Measurements from ENCODE around the gene KRTAP4-1. TPM values are rescaled to one million over a fixed set of nuclear protein-coding genes. Genes with fewer than 3 reads are reported as not detected.
"Not testable (repeated sequence)": the region's sequence is repeated elsewhere in the genome, so short reads cannot be mapped to it uniquely, and the experiment has no call there.

Gene KRTAP4-1
- not detected for total RNA-seq

DNA sequence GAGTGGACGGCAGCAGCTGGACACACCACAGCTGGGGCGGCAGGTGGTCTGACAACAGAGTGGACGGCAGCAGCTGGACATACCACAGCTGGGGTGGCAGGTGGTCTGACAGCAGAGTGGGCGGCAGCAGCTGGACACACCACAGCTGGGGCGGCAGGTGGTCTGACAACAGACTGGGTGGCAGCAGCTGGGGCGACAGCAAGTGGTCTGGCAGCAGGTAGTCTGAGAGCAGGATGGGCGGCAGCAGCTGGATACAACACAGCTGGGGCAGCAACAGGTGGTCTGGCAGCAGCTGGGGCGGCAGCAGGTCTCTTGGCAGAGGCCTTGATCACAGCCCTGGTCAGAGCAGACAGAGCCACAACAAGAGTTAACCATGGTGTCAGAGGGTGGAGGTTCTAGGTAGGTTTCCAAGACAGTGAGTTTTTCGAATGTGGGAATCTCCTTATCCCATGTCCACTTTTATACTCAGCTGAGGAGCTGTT lies at the start of gene KRTAP4-1:
Gene KRTAP4-1, minus strand, starts transcription at position 432 of the 482 bp plus-strand sequence. Its CDS starts 57 bp downstream, at position 375.
- ATAC-seq (no peak), DNase-seq (no peak)
- CTCF ChIA-PET, result no interaction called here
- no peaks in the 10 kb centered on the region for H3K36me3 Mint-ChIP-seq
- H3K4me1 Mint-ChIP-seq, result no peaks in the 10 kb centered on the region
- H3K9me3 Mint-ChIP-seq (ENCODE audit: low read depth), result no peaks in the 10 kb centered on the region
- H3K4me3 Mint-ChIP-seq, result no peak within 1 kb of the TSS
- no peak within 1 kb of the TSS for H3K27ac Mint-ChIP-seq
- peaks cover 7% of the 10 kb centered on the region for H3K27me3 Mint-ChIP-seq

- H3K9me3 Mint-ChIP-seq (ENCODE audit: low read depth); H3K27ac Mint-ChIP-seq; CTCF ChIA-PET; DNase-seq; H3K4me1 Mint-ChIP-seq; H3K36me3 Mint-ChIP-seq; ATAC-seq; H3K4me3 Mint-ChIP-seq: not testable (repeated sequence)
- H3K27me3 Mint-ChIP-seq, result peaks cover 34% of the 10 kb centered on the region
Measured at GRCh38 chr17:41232399-41233105, 47.8 kb upstream of the KRTAP4-1 start, which contains the start of gene KRTAP9-3. Gene KRTAP9-3, plus strand, starts transcription at chr17:41232449. Its CDS starts 53 bp downstream, at chr17:41232502.

GRCh38 chr17:41231731-41232130 lies 47.0 kb upstream of the KRTAP4-1 start:
- ATAC-seq, result no peak
- no peaks in the 10 kb centered on the region for H3K36me3 Mint-ChIP-seq
- DNase-seq, result no peak
- H3K4me1 Mint-ChIP-seq, result no peaks in the 10 kb centered on the region
- peaks cover 34% of the 10 kb centered on the region for H3K27me3 Mint-ChIP-seq
- no peak overlapping the region for H3K27ac Mint-ChIP-seq
- no peak overlapping the region for H3K4me3 Mint-ChIP-seq
- CTCF ChIA-PET, result no interaction called here
- H3K9me3 Mint-ChIP-seq (ENCODE audit: low read depth), result no peaks in the 10 kb centered on the region

- CTCF ChIA-PET, result no interaction called here
Measured at GRCh38 chr17:41230094-41230493, 45.4 kb upstream of the KRTAP4-1 start.

GRCh38 chr17:41226598-41227095 lies 41.9 kb upstream of the KRTAP4-1 start, which contains the start of gene KRTAP9-2:
Gene KRTAP9-2, plus strand, starts transcription at chr17:41226648. Its CDS starts 7 bp downstream, at chr17:41226655.
- H3K27me3 Mint-ChIP-seq, result peaks cover 20% of the 10 kb centered on the region
- H3K4me3 Mint-ChIP-seq; H3K27ac Mint-ChIP-seq; DNase-seq; H3K4me1 Mint-ChIP-seq; CTCF ChIA-PET; H3K36me3 Mint-ChIP-seq; ATAC-seq; H3K9me3 Mint-ChIP-seq (ENCODE audit: low read depth): not testable (repeated sequence)

More at GRCh38 chr17:41230094-41230493, 45.4 kb upstream of the KRTAP4-1 start:
- Mint-ChIP-seq H3K4me1 (no peaks in the 10 kb centered on the region), H3K27me3 (peaks cover 29% of the 10 kb centered on the region), H3K27ac (no peak overlapping the region), H3K36me3 (no peaks in the 10 kb centered on the region), H3K4me3 (no peak overlapping the region), H3K9me3 (ENCODE audit: low read depth) (no peaks in the 10 kb centered on the region)
- no peak for ATAC-seq
- DNase-seq, result no peak

GRCh38 chr17:41226051-41226450 lies 41.3 kb upstream of the KRTAP4-1 start:
- no peak overlapping the region for H3K4me3 Mint-ChIP-seq
- H3K36me3 Mint-ChIP-seq, result no peaks in the 10 kb centered on the region
- H3K27me3 Mint-ChIP-seq, result peaks cover 20% of the 10 kb centered on the region
- CTCF ChIA-PET, result no interaction called here
- ATAC-seq (no peak), DNase-seq (no peak)
- H3K9me3 Mint-ChIP-seq (ENCODE audit: low read depth), result no peaks in the 10 kb centered on the region
- H3K4me1 Mint-ChIP-seq, result no peaks in the 10 kb centered on the region
- no peak overlapping the region for H3K27ac Mint-ChIP-seq

- ATAC-seq, result no peak
- CTCF ChIA-PET, result no interaction called here
- no peaks in the 10 kb centered on the region for H3K4me1 Mint-ChIP-seq
- no peaks in the 10 kb centered on the region for H3K36me3 Mint-ChIP-seq
- no peak overlapping the region for H3K27ac Mint-ChIP-seq
- DNase-seq, result no peak
- H3K9me3 Mint-ChIP-seq (ENCODE audit: low read depth), result no peaks in the 10 kb centered on the region
- H3K27me3 Mint-ChIP-seq, result peaks cover 25% of the 10 kb centered on the region
- H3K4me3 Mint-ChIP-seq, result no peak overlapping the region
Measured at GRCh38 chr17:41223821-41224220, 39.1 kb upstream of the KRTAP4-1 start.

DNA sequence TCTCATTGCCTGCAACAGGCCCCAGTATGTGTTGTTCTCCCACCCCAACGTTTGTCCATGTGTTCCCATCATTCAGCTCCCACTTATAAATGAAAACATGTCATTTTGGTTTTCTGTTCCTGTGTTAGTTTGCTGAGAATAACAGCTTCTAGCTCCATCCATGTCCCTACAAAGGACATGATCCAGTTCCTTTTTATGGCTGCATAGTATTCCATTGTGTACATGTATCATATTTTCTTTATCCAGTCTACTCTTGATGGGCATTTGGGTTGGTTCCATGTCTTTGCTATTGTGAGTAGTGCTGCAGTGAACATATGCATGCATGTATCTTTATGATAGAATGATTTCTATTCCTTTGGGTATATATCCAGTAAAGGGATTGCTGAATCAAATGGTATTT lies 31.0 kb upstream of the KRTAP4-1 start:
- Mint-ChIP-seq H3K4me1 (no peaks in the 10 kb centered on the region), H3K4me3 (no peak overlapping the region), H3K27ac (no peak overlapping the region), H3K36me3 (no peaks in the 10 kb centered on the region), H3K9me3 (ENCODE audit: low read depth) (no peaks in the 10 kb centered on the region), H3K27me3 (peaks cover 24% of the 10 kb centered on the region)
- no peak for ATAC-seq
- no peak for DNase-seq
- CTCF ChIA-PET, result no interaction called here

- Mint-ChIP-seq H3K36me3 (no peaks in the 10 kb centered on the region), H3K27me3 (peaks cover 40% of the 10 kb centered on the region), H3K27ac (no peak overlapping the region), H3K9me3 (ENCODE audit: low read depth) (no peaks in the 10 kb centered on the region), H3K4me3 (no peak overlapping the region), H3K4me1 (no peaks in the 10 kb centered on the region)
- ATAC-seq, result no peak
- no peak for DNase-seq
- CTCF ChIA-PET, result interaction anchor here (1.3 kb wide), 1 partner anchor 110 kb away, joined by 3 read pairs; no protein-coding TSS in a partner anchor
Measured at GRCh38 chr17:41212524-41213169, 27.9 kb upstream of the KRTAP4-1 start.

GRCh38 chr17:41211845-41212466 lies 27.2 kb upstream of the KRTAP4-1 start:
- H3K36me3 Mint-ChIP-seq, result no peaks in the 10 kb centered on the region
- no peak overlapping the region for H3K27ac Mint-ChIP-seq
- ATAC-seq (no peak), DNase-seq (no peak)
- CTCF ChIA-PET, result interaction anchor here (0.8 to 1.3 kb wide), 2 partner anchors 9 to 110 kb away, joined by 3 read pairs; no protein-coding TSS in a partner anchor
- H3K4me3 Mint-ChIP-seq, result no peak overlapping the region
- H3K9me3 Mint-ChIP-seq (ENCODE audit: low read depth), result no peaks in the 10 kb centered on the region
- peaks cover 36% of the 10 kb centered on the region for H3K27me3 Mint-ChIP-seq
- no peaks in the 10 kb centered on the region for H3K4me1 Mint-ChIP-seq

DNA sequence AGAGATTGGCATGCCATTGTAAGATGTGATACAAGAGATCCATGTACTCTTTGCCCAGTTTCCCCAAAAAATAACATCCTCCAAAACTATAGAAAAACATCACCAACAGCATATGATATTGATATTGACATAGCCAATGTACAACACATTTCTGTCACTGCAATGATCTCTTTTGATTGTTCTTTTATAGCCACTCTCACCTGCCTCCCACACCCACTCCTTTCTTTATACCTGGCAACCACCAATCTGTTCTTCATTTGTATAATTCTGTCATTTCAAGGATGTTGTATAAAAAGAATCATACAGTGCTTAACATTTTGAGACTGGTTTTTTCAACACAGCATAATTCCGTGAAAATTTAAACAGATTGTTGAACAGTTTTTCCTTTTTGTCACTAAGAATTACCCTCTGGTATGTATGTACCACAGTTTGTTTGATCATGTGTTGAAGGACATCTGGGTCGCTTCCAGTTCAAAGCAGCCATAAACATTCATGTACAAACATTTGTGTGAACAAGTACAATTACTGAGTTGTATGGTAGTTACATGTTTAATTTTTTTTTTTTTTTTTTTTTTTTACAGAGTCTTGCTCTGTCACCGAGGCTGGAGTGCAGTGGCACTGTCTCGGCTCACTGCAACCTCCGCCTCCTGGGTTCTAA lies 14.8 kb upstream of the KRTAP4-1 start:
- Mint-ChIP-seq H3K4me3 (no peak overlapping the region), H3K9me3 (ENCODE audit: low read depth) (no peaks in the 10 kb centered on the region), H3K4me1 (no peaks in the 10 kb centered on the region), H3K27ac (no peak overlapping the region), H3K27me3 (peaks cover 9% of the 10 kb centered on the region), H3K36me3 (no peaks in the 10 kb centered on the region)
- ATAC-seq (no peak), DNase-seq (no peak)
- CTCF ChIA-PET, result no interaction called here

GRCh38 chr17:41196068-41196467 lies 11.4 kb upstream of the KRTAP4-1 start:
- Mint-ChIP-seq H3K36me3 (no peaks in the 10 kb centered on the region), H3K9me3 (ENCODE audit: low read depth) (no peaks in the 10 kb centered on the region), H3K27ac (no peak overlapping the region), H3K4me1 (no peaks in the 10 kb centered on the region), H3K4me3 (no peak overlapping the region), H3K27me3 (peaks cover 13% of the 10 kb centered on the region)
- CTCF ChIA-PET, result no interaction called here
- no peak for ATAC-seq
- no peak for DNase-seq

DNA sequence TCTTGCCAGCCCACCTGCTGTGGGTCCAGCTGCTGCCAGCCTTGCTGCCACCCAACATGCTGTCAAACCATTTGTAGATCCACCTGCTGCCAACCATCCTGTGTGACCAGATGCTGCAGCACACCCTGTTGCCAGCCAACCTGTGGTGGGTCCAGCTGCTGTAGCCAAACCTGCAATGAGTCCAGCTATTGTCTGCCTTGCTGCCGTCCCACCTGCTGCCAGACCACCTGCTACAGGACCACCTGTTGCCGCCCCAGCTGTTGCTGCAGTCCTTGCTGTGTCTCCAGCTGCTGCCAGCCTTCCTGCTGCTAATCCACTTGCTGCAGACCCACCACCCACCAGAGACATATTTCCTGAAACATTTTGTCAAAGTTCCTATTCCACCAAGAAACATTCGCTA lies 5.6 kb upstream of the KRTAP4-1 start:
- Mint-ChIP-seq H3K27me3 (peaks cover 20% of the 10 kb centered on the region), H3K27ac (no peak overlapping the region), H3K36me3 (no peaks in the 10 kb centered on the region), H3K4me1 (no peaks in the 10 kb centered on the region), H3K9me3 (ENCODE audit: low read depth) (no peaks in the 10 kb centered on the region), H3K4me3 (no peak overlapping the region)
- no peak for DNase-seq
- ATAC-seq, result no peak
- CTCF ChIA-PET, result no interaction called here

Measured in activated CD8-positive, alpha-beta memory T cell treated with anti-CD3 and anti-CD28 coated beads, Interleukin-2, amount 10 ng/mL, durations not matched to agents 7 days and 5 days (primary cell).